Measurements from ENCODE around the gene DYNLT4. TPM values are rescaled to one million over a fixed set of nuclear protein-coding genes. Genes with fewer than 3 reads are reported as not detected.

Gene DYNLT4
- total RNA-seq, 1 experiment from 2014 or later = not detected

DNA sequence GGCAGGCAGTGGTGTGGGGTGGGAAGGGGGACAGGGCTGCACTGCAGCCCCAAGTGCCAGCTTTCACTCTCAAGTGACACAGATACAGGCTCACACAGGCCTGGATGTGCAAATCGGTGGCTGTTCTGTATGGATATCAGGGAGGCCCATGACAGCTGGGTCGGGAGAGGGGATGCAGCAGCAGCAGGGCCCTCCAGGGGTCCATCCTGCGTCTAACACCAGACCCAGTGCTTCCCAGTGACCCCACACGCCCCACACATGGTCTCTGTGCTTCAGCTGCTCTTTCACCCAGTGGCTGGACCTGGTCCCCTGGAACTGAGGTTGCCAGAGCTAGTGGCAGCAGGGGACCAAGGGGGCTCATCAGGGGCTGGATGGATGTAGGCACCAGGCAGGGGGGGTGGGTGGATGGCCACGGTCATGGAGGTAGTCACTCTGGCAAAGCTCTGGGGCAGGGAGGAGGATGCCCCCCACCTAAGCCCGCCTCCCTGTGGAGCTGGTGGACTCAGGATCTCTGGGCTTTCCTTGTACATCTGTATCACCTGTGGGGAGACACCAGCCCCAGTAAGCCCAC lies 15.1 kb upstream of the DYNLT4 start:
- CTCF ChIA-PET = no interaction called here

DNA sequence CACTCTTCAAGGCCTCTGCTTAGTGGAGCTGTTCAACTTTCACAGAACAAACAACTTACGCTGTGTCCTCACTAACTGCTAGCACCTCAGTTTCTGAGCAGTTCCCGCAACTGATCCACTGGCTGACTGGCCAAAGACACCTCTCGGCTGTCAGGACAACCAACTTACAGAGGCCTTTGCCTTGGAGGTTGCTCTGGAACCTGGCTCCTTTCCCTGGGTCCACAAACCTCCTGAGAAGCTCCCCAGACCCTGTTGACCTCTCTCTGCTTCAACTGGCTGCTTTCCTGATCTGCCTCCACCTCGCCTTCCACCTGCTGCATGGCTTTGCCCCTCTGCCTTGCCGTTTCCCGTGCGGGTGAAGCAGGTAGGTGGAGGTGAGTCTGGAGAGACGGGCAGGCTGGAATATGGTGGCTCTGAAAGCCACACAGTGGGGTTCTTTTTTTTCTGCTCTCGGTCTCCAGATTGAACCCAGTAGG lies 14.1 kb upstream of the DYNLT4 start:
- Histone ChIP-seq H3K36me3 (ENCODE audit: control insufficient read depth, insufficient read depth, low read length) (no peaks in the 10 kb centered on the region), H3K9me3 (no peaks in the 10 kb centered on the region), H3K27me3 (replicated peaks; ENCODE audit: control insufficient read depth, insufficient read depth, low read length) (no peaks in the 10 kb centered on the region), H3K4me1 (no peaks in the 10 kb centered on the region), H3K4me3 (ENCODE audit: low read depth, low read length) (no peak overlapping the region)
- intact Hi-C loops (cut with micrococcal nuclease; ENCODE audit: unreplicated experiment) = no loop called here
- peak overlapping the region; percentile 100 for H3K27ac Mint-ChIP-seq (ENCODE audit: unreplicated experiment)
- POLR2A ChIA-PET = no interaction called here
- no peaks in the 10 kb centered on the region for H3K9me3 Mint-ChIP-seq (ENCODE audit: unreplicated experiment)
- CTCF ChIA-PET = no interaction called here
- TF ChIP-seq, protein P1, sequence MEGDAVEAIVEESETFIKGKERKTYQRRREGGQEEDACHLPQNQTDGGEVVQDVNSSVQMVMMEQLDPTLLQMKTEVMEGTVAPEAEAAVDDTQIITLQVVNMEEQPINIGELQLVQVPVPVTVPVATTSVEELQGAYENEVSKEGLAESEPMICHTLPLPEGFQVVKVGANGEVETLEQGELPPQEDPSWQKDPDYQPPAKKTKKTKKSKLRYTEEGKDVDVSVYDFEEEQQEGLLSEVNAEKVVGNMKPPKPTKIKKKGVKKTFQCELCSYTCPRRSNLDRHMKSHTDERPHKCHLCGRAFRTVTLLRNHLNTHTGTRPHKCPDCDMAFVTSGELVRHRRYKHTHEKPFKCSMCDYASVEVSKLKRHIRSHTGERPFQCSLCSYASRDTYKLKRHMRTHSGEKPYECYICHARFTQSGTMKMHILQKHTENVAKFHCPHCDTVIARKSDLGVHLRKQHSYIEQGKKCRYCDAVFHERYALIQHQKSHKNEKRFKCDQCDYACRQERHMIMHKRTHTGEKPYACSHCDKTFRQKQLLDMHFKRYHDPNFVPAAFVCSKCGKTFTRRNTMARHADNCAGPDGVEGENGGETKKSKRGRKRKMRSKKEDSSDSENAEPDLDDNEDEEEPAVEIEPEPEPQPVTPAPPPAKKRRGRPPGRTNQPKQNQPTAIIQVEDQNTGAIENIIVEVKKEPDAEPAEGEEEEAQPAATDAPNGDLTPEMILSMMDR (IDR thresholded peaks at IDR 0.05; ENCODE audit: insufficient read depth in 1 of 2, low read depth in 1 of 2, low read length in 1 of 2, severe bottlenecking in 1 of 2, unreplicated experiment in 1 of 2) = no peak
- no peaks in the 10 kb centered on the region for H3K27me3 Mint-ChIP-seq (ENCODE audit: insufficient read depth, unreplicated experiment)
- no peaks in the 10 kb centered on the region for H3K4me1 Mint-ChIP-seq (ENCODE audit: low read depth, unreplicated experiment)
- no peak for DNase-seq
- H3K36me3 Mint-ChIP-seq (ENCODE audit: insufficient read depth, unreplicated experiment) = peaks cover 19% of the 10 kb centered on the region
- peak overlapping the region; percentile 80 for H3K4me3 Mint-ChIP-seq (ENCODE audit: unreplicated experiment)
- no TSS peak for BruUV-seq (replicated peaks)

More for the DNA sequence above, 15.1 kb upstream of the DYNLT4 start:
- no peak for DNase-seq
- Histone ChIP-seq H3K4me3 (ENCODE audit: low read depth, low read length) (no peak overlapping the region), H3K27me3 (replicated peaks; ENCODE audit: control insufficient read depth, insufficient read depth, low read length) (no peaks in the 10 kb centered on the region), H3K9me3 (no peaks in the 10 kb centered on the region), H3K36me3 (ENCODE audit: control insufficient read depth, insufficient read depth, low read length) (no peaks in the 10 kb centered on the region), H3K4me1 (no peaks in the 10 kb centered on the region)
- H3K9me3 Mint-ChIP-seq (ENCODE audit: unreplicated experiment) = no peaks in the 10 kb centered on the region
- no peaks in the 10 kb centered on the region for H3K4me1 Mint-ChIP-seq (ENCODE audit: low read depth, unreplicated experiment)
- no peak overlapping the region for H3K4me3 Mint-ChIP-seq (ENCODE audit: unreplicated experiment)
- H3K27me3 Mint-ChIP-seq (ENCODE audit: insufficient read depth, unreplicated experiment) = no peaks in the 10 kb centered on the region
- BruUV-seq (replicated peaks) = no TSS peak
- H3K36me3 Mint-ChIP-seq (ENCODE audit: insufficient read depth, unreplicated experiment) = peaks cover 19% of the 10 kb centered on the region
- intact Hi-C loops (cut with micrococcal nuclease; ENCODE audit: unreplicated experiment) = no loop called here
- POLR2A ChIA-PET = no interaction called here
- H3K27ac Mint-ChIP-seq (ENCODE audit: unreplicated experiment) = no peak overlapping the region
- TF ChIP-seq, protein P1 (IDR thresholded peaks at IDR 0.05; ENCODE audit: insufficient read depth in 1 of 2, low read depth in 1 of 2, low read length in 1 of 2, severe bottlenecking in 1 of 2, unreplicated experiment in 1 of 2) = no peak

DNA sequence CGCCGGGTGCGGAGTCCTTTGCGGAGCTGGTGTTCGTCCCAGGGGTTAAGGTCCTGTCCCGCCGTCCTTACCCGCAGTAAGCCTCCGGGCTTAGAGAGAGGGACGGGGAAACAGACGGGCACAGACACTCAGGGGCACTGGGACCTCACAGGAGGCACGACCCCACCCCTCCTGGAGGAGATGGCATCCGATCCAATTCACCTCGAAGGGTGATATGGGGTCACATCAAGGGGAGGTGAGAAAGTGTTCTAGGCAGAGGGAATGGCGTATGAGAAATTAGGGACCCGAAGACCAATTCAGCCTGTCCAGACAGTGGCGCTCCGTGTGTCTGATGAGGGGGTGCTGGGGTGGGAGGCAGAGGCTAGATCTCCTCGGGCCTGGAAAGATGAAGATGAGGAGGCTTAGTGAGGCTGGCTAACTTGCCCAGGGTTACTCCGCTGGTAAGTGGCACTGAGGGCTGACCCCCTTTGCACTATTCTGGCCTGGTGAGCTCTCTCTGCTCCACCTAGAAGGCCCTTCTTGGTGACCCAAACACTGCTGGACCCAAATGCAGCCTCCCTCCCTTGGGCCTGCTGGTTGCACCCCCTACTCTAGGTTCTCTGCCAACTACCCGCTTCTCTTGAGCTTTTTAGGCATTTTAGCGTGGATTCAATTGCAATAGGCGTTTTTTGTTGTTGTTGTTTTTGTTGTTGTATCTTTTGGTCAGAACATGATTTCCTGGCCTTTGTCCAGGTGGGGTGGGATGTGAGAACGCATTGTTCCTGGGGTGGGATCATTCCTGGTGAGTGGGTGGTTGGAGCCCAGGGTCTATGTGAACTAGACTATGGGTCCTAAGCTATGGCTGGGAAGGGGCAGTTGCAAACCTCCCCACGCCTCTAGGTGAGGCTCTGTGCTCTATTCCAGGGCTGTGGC lies 13.4 kb upstream of the DYNLT4 start:
- no peaks in the 10 kb centered on the region for H3K27me3 Mint-ChIP-seq (ENCODE audit: insufficient read depth, unreplicated experiment)
- POLR2A ChIA-PET = interaction anchor here (0.6 to 2.4 kb wide), 3 partner anchors 20 to 191 kb away, joined by 6 to 43 read pairs (median 15); partner anchors contain the start of genes HECTD3, PLK3 and UROD
- intact Hi-C loops (cut with micrococcal nuclease; ENCODE audit: unreplicated experiment) = loop anchor here (1.0 kb wide), 1 partner anchor 89 kb away; the partner anchor contains the start of gene RNU5D-1
- CTCF ChIA-PET = interaction anchor here (1.6 kb wide), 1 partner anchor 11 kb away, joined by 6 read pairs; no protein-coding TSS in a partner anchor
- no peaks in the 10 kb centered on the region for H3K9me3 Mint-ChIP-seq (ENCODE audit: unreplicated experiment)
- H3K4me3 ChIP-seq (ENCODE audit: low read depth, low read length) = peak overlapping the region; percentile 49
- H3K4me3 Mint-ChIP-seq (ENCODE audit: unreplicated experiment) = peak overlapping the region; percentile 80
- no peaks in the 10 kb centered on the region for H3K4me1 Mint-ChIP-seq (ENCODE audit: low read depth, unreplicated experiment)
- BruUV-seq (replicated peaks) = TSS peak; percentile 48
- no peaks in the 10 kb centered on the region for H3K27me3 ChIP-seq (replicated peaks; ENCODE audit: control insufficient read depth, insufficient read depth, low read length)
- H3K36me3 Mint-ChIP-seq (ENCODE audit: insufficient read depth, unreplicated experiment) = peaks cover 19% of the 10 kb centered on the region
- no peak for DNase-seq
- no peaks in the 10 kb centered on the region for H3K9me3 ChIP-seq
- TF ChIP-seq, protein P1 (IDR thresholded peaks at IDR 0.05; ENCODE audit: insufficient read depth in 1 of 2, low read depth in 1 of 2, low read length in 1 of 2, severe bottlenecking in 1 of 2, unreplicated experiment in 1 of 2) = no peak
- peak overlapping the region; percentile 100 for H3K27ac Mint-ChIP-seq (ENCODE audit: unreplicated experiment)
- H3K4me1 ChIP-seq = no peaks in the 10 kb centered on the region
- no peaks in the 10 kb centered on the region for H3K36me3 ChIP-seq (ENCODE audit: control insufficient read depth, insufficient read depth, low read length)

All from Caco-2 (cell line).